GM19193 (cell line): ENCODE data around the gene GFRA3.

Experiments
- POLR2A ChIP-seq: IDR thresholded peaks from 4 replicates; pipeline ENCODE4 v1.6.1; 2011; ENCODE audit not compliant: insufficient read depth, insufficient read length; ENCODE audit errors: extremely low read depth

The GFRA3 gene

DNA sequence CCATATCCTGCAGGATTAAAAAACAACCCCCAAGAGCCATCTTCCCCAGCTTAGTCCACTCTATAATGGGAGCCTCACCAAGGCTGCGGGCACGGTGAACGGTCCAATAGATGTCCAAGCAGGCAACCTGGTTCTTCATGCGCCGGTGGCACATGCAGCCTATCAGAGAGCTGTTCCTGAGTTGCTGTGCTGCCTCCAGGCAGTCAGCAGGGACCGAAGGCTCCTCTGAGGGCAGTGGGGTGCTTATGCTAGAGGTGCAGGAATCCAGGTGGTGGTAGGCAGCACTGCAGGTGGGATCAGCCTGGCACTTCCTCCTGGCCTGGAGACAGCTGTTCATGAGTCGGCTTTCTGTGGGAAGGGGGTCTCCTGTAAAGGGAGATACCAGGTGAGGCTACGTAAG, 10.2 kb downstream of the GFRA3 start:
- TF ChIP-seq POLR2A: no peak

DNA sequence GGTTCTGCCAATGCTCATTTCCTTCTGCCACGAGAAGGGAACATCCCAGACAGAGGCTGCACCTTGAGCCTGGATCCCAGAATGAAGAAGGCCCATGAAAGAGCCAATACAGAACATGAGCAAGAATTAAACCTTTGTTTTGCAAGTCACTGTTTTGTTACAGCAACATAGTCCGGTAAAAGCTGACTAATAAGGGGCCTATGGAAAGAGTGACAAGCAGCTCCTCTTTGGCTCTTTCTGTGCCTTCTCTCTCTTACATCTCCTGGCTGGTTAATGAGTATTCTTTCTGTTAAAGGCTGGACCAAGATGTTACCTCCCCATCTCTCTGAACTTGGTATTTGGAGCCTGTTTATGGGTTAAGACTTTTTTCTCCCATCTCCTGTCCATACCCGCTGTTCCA, 10.8 kb downstream of the GFRA3 start:
- no peak for TF ChIP-seq POLR2A

DNA sequence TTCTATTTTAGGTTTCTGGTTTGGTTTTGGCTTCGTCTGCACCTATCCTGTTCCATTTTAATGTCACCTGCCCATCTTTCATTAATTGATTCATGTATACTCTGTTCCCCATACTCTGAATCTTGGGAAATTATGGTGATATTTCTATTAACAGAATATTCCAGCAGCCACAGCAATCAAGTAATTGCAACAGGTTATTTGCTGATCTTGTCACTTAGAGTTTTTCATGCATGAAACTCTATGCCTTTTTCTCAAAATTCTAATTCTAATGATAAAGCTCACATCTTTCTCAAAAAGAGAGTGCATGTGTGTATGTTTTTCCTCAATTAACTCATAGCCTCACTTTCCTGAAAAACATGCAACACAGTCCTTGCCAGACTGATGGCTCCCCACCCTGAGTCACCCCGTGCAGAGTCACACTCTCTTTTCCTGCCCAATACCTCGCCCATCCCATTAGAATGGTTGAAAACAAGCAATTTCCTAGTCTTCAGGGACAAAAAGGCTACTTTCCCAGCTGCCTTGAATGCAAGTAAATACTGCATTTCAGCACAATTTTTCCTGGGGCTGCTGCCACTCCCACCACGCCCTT, 15.6 kb downstream of the GFRA3 start:
- no peak for TF ChIP-seq POLR2A

DNA sequence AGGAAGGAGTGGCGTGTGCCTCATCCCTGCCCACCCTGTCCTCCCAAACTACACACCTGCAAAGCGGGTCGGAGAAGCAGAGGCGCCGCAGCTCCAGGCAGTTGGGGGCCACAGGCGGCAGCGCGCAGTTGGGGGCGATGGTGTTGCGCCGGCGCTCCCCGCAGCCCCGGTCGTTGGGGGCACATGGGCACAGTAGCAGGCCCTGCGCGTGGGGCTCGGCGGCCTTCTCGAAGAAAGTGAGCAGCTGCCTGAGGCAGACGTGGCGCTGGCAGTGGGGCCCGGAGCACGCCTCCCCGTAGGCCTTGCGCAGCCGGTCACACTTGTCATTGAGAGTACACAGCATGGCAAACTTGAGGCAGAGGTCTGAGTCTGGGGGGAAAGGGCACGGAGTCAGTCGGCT, 16.8 kb downstream of the GFRA3 start:
- TF ChIP-seq POLR2A: no peak

DNA sequence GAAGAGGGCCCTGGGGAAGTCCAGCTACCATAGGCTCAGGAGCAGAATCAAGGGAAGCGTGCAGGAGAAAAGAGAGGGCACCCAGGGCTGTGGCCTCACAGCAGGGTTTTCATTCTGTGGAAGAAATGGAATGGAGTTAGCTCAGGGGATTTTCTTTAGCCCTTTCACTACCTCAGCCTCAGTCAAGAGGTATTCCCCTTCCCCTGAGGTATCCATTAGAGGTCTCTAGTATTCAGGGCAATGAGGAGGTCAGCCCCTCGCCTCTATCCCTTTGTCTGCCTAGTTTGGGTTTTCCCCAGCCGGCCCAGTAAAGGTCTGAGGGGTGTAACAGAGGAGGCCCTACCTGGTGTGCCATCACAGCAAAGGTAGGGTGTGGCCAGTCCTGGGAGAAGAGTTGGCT, 21.5 kb downstream of the GFRA3 start:
- no peak for TF ChIP-seq POLR2A

DNA sequence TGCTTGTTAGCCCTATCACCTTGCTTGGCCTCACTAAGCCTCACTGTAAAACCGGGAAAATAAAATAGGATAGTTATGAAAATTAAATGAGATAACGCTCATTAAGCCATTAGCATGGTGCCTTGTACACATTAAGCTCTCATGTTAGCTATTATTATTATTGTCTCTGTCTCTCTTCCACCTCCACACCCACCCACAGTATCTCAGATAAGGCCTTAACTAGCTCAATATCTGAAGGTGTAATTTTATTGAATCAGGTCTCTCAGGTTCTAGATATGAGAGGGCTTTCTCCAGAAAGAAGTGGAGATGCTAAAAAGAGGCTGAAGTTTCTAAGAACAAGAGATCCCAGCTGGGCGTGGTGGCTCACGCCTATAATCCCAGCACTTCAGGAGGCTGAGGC, 27.6 kb downstream of the GFRA3 start:
- TF ChIP-seq POLR2A: no peak

DNA sequence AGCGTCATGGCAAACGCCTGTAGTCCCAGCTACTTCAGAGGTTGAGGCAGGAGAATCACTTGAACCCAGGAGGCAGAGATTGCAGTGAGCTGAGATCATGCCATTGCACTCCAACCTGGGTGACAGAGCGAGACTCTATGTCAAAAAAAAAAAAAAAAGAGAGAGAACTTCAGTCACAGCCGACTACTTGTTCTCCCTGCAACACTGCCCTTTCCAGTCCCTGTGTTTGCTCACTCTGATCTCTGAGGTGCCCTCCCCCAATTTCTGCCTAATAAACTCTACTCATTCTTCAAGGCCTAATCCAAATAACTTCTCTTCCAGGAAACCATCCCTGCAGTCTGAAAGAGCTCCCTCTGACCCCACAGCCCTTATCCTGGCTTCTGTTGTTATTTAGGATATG, 28.1 kb downstream of the GFRA3 start:
- TF ChIP-seq POLR2A: no peak

DNA sequence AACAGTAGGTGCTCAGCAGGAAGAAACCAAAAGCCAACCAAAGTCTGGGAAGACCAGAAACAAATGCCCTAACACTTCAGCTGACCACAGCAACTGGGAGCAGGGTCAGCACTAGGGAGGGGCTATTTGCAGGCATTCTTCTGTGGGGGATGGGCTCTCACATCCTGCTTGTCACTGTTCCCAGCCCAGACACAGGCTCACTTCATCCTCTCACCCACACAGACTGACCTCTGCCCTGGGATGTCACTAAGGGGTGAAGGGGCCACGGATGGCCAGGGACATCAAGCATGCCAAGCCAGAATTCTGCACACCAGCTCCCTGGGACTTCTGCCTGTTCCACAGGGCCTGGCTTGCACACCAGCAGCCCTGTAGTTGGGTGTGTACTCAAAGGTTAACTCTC, 28.7 kb downstream of the GFRA3 start:
- TF ChIP-seq POLR2A: no peak

DNA sequence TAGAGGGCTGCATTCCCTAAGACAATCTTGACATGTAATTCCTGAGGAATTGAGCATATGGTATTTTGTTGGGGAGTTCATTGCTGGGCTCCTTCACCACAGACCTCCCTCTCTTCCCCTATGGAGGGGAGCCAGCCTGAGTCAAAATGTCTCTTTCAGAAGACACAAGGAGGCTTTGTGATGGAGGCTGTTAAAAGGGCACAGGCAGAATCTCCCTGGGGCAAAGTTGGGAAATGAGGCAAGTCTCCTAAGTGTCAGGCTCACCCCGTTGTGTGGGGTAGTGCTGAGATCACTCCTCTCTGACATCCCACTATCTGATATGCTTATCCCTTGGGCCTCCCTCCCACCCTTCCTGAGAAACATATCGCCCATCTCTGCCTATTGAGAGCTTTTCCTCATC, 30.6 kb downstream of the GFRA3 start:
- no peak for TF ChIP-seq POLR2A

DNA sequence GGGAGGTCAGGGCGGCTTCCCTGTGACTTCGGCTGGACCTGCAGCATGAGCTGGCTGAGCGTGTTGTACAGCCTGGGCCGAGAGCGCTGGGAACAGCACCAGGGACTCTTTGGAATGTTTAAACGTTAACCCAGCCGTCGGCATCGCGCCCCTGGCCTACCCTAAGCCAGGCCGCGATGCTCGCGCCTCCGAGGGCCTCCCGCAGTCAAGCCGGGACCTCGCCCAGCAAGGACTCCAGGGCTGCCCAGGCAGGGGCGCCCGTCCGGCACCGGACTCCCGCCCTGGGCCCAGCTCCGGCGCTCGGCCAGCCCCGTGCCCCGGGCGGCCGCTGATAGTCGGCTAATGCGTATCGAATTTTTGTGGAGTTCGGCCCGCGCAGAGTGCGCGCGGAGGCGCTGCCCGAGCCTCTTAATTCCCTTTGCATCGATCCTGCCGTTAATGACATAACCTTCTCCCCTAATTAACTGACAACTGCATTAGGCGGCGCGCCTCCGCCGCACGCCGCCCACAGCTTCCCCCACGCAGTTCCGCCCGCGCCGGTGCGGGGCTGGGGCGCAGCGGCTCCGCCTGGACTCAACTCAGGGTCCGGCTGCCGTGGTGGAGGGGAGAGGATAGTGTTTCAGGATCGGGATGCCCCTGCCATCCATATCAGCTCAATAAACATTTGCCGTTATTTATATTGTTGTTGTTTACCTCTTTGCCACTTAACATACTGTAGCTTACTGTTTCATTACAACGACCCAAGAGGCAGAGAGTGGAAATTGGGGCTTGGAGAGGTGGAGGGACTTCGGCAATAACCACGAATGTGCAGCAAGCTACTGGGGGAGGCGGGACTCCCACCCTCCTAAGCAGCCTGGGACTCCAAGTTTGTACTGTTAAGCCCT, 32.5 kb downstream of the GFRA3 start:
- TF ChIP-seq POLR2A: no peak

DNA sequence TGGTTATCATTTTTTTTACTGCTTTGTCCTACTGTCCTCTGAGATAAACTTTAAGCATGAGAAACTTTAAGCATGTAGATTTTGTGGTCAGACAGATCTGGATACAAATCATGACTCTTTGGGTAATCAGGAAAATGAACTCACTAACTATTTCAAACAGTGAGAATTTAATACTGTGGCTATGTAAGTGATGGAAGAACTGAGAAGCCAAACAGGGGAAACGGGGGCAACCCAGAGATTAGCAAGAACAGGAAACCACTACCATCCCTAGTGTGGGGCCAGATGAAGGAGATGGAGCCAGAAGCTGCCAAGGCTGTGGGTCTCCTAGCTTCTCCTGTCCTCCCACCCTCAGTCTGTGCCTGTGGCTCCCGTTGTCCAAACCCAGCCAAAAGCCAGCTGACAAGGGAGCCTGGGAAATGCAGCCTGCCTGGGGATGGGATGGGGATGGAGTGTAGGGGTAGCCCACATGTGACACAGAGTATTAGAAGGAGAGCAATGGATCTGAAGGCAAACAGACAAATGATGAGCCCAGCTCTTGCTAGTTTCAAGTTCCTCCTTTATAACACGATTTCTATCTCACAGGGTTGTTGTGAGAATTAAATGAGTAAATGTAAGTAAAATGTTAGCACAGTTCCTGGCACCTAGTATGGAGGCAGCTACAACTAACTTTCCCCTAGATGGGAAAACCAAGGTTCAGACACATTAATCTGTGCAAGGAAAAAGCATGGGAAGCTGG, 33.6 kb downstream of the GFRA3 start:
- TF ChIP-seq POLR2A: no peak

DNA sequence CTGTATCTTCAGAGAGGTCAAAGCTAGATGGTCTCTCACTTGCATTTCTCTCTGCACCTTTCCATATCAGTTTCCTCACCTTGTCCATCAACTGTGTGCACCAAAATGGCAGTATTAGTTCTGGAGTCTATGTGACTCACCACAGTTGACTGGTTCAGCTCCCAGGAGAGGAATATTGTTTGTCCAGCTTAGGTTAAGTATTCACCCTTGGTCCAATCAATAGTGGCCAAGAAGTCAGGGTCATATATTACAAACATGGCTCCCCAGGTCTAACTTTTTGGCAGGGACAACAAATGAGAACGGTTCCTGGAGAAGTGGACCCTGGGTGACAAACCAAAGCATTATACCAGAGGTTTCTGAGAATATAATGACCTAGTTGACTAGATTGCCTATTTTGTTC, 36.4 kb downstream of the GFRA3 start:
- no peak for TF ChIP-seq POLR2A

DNA sequence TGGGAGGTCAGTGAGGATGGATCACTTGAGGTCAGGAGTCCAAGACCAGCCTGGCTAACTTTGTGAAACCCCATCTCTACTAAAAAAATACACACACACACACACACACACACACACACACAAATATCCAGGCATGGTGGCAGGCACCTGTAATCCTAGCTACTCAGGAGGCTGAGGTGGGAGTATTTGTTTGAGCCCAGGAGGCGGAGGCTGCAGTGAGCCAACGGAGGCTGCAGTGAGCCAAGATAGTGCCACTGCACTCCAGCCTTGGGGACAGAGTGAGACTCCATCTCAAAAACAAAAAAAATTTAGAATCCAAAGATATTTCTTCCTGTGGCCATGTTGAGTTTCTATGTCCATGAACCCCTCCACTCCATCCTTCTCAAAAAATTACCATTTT, 39.8 kb downstream of the GFRA3 start:
- TF ChIP-seq POLR2A: no peak

DNA sequence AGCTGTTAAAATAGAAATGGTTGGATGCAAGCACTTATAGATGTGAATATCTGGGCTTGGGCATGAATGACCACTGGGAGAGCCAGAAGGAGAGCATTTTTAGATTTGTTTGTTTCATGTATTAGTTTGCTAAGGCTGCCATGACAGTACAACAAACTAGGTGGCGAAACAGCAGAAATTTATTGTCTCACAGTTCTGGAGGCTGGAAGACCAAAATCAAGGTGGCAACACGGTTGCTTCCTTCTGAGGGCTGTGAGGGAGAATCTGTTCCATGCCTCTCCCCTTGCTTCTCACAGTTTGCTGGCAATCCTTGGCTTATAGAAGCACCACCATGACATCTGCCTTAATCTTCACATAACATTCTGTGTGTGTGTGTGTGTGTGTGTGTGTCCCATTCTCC, 41.1 kb downstream of the GFRA3 start:
- no peak for TF ChIP-seq POLR2A

DNA sequence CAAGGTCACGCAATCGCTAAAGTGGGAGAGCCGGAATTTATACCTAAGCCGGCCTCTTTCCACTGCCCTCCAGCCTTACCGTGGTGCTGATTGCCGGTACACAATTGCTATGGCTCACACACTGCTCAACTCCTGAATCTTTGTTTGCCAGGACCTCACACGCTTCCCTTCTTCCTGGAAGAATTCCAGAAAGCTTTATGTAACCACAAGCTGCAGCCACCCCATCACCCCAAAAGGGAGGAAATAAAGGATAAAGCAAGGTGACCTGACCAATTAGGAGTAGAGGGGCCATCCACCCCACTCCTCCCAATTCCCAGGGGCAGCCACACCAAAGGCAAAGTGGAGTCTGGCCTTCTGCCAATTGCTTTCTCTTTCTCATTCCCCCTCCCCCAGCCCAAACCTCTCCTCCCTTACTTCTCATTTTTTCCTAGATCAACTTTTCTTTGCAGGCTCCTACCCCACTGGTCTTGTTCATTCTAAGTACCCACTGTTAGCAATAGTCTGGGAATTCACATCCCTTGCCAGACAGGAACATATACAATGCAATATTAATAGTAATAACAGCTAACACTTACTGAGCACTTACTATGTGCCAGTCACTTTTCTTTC, 43.3 kb downstream of the GFRA3 start:
- no peak for TF ChIP-seq POLR2A

DNA sequence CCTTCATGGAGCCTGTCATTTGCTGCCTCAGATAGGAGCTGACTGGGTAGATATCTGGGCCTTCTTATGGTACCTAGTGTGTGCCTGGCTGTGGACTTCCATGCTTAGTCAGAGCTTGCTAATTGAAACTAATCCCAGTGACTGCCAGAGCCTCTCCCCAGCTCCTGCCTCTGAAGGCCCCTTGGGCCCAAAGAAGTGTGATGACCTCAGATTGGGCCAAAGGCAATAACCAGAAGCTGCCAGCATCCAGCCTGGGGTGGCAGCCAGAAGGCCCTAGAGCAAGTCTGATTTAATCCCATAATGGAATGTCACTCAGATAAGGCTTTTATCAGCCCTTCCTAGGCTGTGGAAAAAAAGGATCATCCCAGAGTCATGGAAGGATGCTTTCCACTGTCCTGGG, 44.2 kb downstream of the GFRA3 start:
- no peak for TF ChIP-seq POLR2A

DNA sequence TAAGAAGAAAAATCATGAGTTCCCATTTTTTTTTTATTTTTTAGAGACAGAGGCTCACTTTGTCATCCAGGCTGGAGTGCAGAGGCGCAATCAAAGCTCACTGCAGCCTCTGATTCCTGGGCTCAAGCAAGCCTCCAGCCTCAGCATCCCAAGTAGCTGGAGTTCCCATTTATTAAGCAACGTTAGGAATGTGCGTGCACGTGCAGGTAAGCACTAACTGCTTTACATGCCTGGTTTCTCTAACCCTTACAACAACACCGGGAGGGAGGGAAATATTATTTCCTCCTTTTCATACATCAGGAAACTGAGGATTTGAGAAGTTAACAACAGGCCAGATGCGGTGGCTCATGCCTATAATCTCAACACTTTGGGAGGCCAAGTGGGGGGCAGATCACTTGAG, 45.0 kb downstream of the GFRA3 start:
- TF ChIP-seq POLR2A: no peak
